ENCODE measurements around the gene RXRA. TPM values are rescaled to one million over a fixed set of nuclear protein-coding genes. Genes with fewer than 3 reads are reported as not detected.

The RXRA gene
- polyA plus RNA-seq, 1 of the 3 experiments (the other 2 are of a cell fraction), result 7.6 TPM

DNA sequence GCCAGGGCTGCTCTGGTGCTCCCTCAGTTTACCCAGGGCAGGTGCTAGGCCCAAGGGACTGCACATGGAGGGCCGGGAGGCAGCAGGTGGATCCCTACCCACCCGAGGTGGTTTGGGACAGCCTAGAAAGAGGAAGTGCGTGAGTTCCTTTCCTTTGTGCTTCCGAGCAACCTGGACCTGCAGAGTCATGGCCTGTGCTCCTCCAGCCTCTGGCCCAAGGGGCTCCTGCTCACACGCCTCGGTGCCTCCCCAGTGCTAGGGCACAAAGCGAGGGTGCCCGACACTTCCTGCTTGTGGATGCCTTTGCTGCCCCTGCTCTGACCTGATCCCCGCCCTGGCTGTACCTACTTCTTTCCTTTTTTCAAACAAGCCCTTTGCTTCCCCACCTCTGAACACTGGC is 79.3 kb downstream of the RXRA start (continued):
- TF ChIP-seq, protein P1, sequence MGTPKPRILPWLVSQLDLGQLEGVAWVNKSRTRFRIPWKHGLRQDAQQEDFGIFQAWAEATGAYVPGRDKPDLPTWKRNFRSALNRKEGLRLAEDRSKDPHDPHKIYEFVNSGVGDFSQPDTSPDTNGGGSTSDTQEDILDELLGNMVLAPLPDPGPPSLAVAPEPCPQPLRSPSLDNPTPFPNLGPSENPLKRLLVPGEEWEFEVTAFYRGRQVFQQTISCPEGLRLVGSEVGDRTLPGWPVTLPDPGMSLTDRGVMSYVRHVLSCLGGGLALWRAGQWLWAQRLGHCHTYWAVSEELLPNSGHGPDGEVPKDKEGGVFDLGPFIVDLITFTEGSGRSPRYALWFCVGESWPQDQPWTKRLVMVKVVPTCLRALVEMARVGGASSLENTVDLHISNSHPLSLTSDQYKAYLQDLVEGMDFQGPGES (IDR thresholded peaks at IDR 0.05; ENCODE audit: low read depth, low read length), result no peak
- TF ChIP-seq EP300 (IDR thresholded peaks at IDR 0.05; ENCODE audit: borderline replicate concordance in 1 of 2, low read depth in 1 of 2, low read length in 1 of 2) (no peak), POLR2AphosphoS5 (IDR thresholded peaks at IDR 0.05; ENCODE audit: low read depth, low read length) (no peak)

DNA sequence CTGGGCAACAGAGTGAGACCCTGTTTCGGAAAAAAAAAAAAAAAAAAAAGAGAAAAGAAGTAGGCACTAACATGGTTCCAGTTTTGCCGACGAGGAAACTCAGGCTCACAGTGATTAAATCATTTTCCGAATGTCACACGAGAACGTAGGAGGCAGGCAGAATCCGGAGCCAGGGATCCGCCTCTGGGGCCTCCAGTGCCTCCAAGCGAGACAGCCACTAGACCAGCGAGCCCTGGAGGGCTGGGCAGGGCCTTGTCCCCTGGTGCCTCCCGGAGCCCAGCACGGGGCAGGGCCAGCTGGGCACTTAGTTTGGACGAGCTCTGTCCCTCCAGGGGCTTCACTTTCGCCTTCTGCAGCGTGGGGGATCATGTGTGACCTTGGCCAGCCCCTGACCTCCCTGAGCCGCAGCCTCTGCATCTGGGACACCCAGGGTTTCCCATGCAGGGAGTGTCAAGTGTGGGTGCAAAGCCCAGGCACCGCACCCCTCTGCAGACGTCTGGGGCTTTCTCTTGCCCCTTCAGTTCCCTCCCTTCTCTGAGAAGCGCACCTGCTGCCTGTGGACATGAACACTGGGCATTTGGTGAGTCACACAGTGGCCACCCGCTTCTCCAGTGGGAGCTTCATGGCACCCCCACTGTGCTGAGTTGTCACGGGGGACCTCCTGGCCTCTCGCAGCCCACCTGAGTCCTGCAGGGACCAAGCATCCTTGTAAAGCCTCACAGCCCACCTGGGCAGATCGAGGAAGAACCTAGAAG is 80.3 kb downstream of the RXRA start:
- H3K9me3 ChIP-seq, result no peaks in the 10 kb centered on the region
- TF ChIP-seq EP300 (IDR thresholded peaks at IDR 0.05; ENCODE audit: borderline replicate concordance in 1 of 2, low read depth in 1 of 2, low read length in 1 of 2) (no peak), TEAD4 (IDR thresholded peaks at IDR 0.05; ENCODE audit: borderline replicate concordance, insufficient read depth) (no peak), SMC3 (IDR thresholded peaks at IDR 0.05; ENCODE audit: low read depth, low read length) (no peak), MEF2A (IDR thresholded peaks at IDR 0.05; ENCODE audit: borderline replicate concordance, low read depth) (no peak), YY1 (IDR thresholded peaks at IDR 0.05; ENCODE audit: low read depth) (no peak), TCF12 (IDR thresholded peaks at IDR 0.05) (no peak), GATA2 (CRISPR knock-in tag; IDR thresholded peaks at IDR 0.05) (no peak), NFIC (IDR thresholded peaks at IDR 0.05; ENCODE audit: borderline replicate concordance) (no peak)
- TF ChIP-seq, protein P2, sequence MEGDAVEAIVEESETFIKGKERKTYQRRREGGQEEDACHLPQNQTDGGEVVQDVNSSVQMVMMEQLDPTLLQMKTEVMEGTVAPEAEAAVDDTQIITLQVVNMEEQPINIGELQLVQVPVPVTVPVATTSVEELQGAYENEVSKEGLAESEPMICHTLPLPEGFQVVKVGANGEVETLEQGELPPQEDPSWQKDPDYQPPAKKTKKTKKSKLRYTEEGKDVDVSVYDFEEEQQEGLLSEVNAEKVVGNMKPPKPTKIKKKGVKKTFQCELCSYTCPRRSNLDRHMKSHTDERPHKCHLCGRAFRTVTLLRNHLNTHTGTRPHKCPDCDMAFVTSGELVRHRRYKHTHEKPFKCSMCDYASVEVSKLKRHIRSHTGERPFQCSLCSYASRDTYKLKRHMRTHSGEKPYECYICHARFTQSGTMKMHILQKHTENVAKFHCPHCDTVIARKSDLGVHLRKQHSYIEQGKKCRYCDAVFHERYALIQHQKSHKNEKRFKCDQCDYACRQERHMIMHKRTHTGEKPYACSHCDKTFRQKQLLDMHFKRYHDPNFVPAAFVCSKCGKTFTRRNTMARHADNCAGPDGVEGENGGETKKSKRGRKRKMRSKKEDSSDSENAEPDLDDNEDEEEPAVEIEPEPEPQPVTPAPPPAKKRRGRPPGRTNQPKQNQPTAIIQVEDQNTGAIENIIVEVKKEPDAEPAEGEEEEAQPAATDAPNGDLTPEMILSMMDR (IDR thresholded peaks at IDR 0.05), result no peak
- TF ChIP-seq, protein P3, sequence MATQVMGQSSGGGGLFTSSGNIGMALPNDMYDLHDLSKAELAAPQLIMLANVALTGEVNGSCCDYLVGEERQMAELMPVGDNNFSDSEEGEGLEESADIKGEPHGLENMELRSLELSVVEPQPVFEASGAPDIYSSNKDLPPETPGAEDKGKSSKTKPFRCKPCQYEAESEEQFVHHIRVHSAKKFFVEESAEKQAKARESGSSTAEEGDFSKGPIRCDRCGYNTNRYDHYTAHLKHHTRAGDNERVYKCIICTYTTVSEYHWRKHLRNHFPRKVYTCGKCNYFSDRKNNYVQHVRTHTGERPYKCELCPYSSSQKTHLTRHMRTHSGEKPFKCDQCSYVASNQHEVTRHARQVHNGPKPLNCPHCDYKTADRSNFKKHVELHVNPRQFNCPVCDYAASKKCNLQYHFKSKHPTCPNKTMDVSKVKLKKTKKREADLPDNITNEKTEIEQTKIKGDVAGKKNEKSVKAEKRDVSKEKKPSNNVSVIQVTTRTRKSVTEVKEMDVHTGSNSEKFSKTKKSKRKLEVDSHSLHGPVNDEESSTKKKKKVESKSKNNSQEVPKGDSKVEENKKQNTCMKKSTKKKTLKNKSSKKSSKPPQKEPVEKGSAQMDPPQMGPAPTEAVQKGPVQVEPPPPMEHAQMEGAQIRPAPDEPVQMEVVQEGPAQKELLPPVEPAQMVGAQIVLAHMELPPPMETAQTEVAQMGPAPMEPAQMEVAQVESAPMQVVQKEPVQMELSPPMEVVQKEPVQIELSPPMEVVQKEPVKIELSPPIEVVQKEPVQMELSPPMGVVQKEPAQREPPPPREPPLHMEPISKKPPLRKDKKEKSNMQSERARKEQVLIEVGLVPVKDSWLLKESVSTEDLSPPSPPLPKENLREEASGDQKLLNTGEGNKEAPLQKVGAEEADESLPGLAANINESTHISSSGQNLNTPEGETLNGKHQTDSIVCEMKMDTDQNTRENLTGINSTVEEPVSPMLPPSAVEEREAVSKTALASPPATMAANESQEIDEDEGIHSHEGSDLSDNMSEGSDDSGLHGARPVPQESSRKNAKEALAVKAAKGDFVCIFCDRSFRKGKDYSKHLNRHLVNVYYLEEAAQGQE (IDR thresholded peaks at IDR 0.05; ENCODE audit: low read depth, low read length), result no peak
- TF ChIP-seq, protein P4, sequence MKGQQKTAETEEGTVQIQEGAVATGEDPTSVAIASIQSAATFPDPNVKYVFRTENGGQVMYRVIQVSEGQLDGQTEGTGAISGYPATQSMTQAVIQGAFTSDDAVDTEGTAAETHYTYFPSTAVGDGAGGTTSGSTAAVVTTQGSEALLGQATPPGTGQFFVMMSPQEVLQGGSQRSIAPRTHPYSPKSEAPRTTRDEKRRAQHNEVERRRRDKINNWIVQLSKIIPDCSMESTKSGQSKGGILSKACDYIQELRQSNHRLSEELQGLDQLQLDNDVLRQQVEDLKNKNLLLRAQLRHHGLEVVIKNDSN (IDR thresholded peaks at IDR 0.05; ENCODE audit: borderline replicate concordance, low read depth), result no peak
- peak overlapping the region; percentile 49; the same call in 1 of the 2 replicates for H3K9ac ChIP-seq
- peaks cover 3% of the 10 kb centered on the region for H3F3A ChIP-seq (replicated peaks; ENCODE audit: insufficient read depth)
- peak; percentile 58 for DNase-seq
- H3K27ac ChIP-seq (ENCODE audit: low read depth in 2 of 2, low read length in 1 of 2), result peak overlapping the region; percentile 70 to 95
- no peaks in the 10 kb centered on the region for H3K27me3 ChIP-seq (ENCODE audit: insufficient read depth)
- H3K4me1 ChIP-seq (ENCODE audit: control insufficient read depth in 1 of 2, insufficient read depth in 2 of 2, low read depth in 1 of 2, low read length in 1 of 2), result peaks cover 27 to 43% of the 10 kb centered on the region in 2 experiments
- H3K79me2 ChIP-seq (ENCODE audit: insufficient read depth), result peaks cover 6% of the 10 kb centered on the region; the same call in 1 of the 2 replicates
- no peaks in the 10 kb centered on the region for H3K36me3 ChIP-seq (replicated peaks in 1 of 2; ENCODE audit: control insufficient read depth in 1 of 2, insufficient read depth in 2 of 2, low read length in 1 of 2)
- CTCF ChIA-PET, result interaction anchor here (0.6 to 3.8 kb wide), 10 partner anchors 11 to 236 kb away, joined by 3 to 21 read pairs (median 5); no protein-coding TSS in a partner anchor
- peak overlapping the region; percentile 37 to 44 for H3K4me3 ChIP-seq (ENCODE audit: low read depth in 2 of 2, low read length in 1 of 2)
- H4K20me1 ChIP-seq (ENCODE audit: insufficient read depth), result 0 out of 2 replicates have a peak, but pooled peaks cover 7% of the 10 kb centered on the region
- 72% methylated on average over 20 of the region's 23 CpGs for WGBS (ENCODE audit: low lambda C conversion rate)
- peak overlapping the region; percentile 93 for H3K4me2 ChIP-seq
- POLR2A ChIA-PET, result interaction anchor here (1.0 kb wide), 1 partner anchor 40 kb away, joined by 3 read pairs; no protein-coding TSS in a partner anchor
- H2AFZ ChIP-seq (ENCODE audit: low read depth), result no peak overlapping the region
- no peaks in the 10 kb centered on the region for H3K9me2 ChIP-seq
